ENCODE results near the gene CALHM2.
A peak's percentile ranks its signal among the peaks of the same experiment; 100 is the strongest.
"Not testable (repeated sequence)": the region's sequence is repeated elsewhere in the genome, so short reads cannot be mapped to it uniquely, and the experiment has no call there.

The CALHM2 gene

GRCh38 chr10:103449208-103450144 lies 2.7 kb downstream of the CALHM2 start:
- DNase-seq (ENCODE audit: low spot score), result no peak

GRCh38 chr10:103448746-103449145 lies 3.4 kb downstream of the CALHM2 start:
- peak; percentile 92 for DNase-seq (ENCODE audit: low spot score)

- no peak for DNase-seq (ENCODE audit: low spot score)
Observed at GRCh38 chr10:103447187-103447586, 5.0 kb downstream of the CALHM2 start.

DNA sequence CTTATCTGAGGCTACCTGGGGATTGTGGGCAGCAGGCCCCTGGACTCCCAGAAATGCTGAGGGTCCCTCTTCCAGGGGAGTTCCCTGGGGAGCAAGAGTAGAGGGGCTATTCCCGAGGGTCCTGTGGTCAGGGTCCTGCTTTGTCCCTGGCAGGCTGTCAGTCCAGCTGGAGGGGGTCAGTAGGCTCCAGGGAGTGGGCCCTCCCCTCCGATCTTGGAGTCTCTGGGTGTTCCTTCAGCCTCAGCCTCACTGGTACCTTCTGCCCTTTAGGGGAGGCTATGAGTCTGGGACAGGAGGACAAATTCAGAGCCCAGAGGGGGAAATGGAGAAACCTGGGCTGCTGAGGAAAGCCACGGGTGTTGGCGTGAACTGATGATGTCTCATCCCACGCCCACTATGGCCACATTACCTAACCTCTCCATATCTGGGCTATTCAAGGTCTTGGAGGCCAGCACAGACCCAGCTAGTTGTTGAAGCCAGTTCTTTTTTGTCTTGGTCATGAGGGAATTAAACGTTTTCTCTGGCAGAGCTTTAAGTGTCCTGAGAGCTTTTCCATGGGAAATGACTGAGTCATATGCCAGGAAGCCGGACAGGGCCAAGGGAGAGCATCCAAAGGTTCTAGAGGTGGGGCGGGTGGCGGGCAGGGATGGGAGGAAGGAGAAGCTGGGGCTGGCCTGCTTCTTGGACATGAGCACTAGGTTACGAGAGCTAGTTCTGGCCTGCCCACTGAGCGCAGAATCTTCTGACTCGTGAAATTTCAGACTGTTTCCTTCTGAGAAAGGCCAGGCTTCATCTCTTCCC lies 6.2 kb downstream of the CALHM2 start:
- peak; percentile 86 for DNase-seq (ENCODE audit: low spot score)

DNA sequence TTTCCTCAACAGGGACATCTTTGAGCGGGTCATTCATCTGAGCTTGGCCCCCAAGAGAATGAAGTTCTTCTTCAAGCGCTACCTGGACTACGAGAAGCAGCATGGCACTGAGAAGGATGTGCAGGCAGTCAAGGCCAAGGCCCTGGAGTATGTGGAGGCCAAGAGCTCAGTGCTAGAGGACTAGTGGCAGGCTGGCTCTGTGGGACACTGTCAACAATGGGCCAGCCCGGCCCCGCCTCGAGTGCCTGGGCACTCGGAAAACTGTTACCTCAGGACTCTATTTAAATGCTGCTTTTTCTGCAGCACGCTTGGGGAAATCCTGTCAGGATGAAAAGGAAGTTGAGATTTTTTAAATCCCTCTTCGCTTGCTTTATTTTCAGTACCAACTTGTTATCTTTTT lies 6.8 kb downstream of the CALHM2 start:
- DNase-seq (ENCODE audit: low spot score), result no peak

GRCh38 chr10:103444478-103444877 lies 7.7 kb downstream of the CALHM2 start:
- no peak for DNase-seq (ENCODE audit: low spot score)

DNA sequence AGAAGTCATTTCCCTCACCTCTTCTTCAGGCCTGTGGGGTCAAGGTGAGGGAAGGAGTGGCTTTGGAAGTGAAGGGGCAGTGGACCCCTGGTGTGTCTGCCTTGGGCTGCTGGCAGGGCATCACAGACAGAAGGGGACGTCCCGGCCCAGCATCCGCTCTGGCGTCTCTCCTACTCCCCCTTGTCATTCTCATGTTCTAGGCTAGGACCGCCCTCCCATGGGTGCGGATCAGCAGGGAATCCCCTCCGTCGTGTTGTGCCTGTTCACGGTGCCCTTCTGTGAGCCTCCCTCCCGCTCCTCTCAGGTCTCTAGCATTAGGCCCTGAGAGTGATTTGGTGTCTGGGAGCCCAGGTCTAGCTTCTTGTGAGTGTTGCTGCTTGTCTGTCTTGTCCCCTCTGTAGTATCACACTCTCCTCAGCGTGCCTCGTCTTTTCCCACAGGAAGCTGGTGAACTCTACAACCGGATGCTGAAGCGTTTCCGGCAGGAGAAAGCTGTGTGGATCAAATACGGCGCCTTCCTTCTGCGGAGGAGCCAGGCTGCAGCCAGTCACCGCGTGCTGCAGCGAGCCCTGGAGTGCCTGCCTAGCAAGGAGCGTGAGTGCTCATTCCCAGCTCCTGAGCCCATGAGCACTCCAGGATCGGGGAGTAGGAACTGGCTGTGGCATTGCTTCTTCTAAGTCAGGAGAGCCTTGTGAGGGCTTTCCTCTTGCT lies 8.5 kb downstream of the CALHM2 start:
- DNase-seq (ENCODE audit: low spot score), result no peak

DNA sequence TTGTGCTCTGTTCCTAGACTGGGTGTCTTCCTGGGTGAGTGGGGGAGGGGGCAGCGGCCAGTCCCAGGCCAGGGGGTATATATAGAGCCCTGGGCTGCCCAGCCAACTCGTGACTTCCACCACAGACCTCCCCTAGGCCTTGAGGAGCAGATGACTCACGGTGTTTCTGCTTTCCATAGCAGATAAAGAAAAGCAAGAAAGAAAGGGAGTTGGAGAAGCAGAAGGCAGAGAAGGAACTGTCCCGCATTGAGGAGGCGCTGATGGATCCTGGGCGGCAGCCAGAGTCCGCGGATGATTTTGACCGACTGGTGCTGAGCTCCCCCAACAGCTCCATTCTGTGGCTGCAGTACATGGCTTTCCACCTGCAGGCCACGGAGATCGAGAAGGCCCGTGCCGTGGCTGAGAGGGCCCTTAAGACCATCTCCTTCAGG lies 10.1 kb downstream of the CALHM2 start:
- DNase-seq (ENCODE audit: low spot score), result no peak

DNA sequence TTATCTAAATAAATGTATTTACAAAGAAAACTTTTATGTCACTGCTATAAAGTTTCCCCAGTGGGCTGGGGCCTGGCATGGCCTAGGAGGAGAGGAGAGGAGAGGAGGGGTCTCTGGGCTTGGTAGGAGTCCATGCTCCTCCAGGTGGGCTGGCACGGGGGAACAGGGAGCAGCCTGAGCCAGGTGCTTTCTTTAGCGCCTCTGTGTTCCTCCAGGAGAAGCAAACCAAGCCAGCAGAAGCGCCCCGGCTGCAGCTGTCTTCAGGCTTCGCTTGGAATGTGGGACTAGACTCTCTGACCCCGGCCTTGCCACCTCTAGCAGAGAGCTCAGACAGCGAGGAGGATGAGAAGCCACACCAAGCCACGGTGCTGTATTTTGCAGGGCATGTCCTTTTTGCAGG lies 10.6 kb downstream of the CALHM2 start:
- no peak for DNase-seq (ENCODE audit: low spot score)

DNA sequence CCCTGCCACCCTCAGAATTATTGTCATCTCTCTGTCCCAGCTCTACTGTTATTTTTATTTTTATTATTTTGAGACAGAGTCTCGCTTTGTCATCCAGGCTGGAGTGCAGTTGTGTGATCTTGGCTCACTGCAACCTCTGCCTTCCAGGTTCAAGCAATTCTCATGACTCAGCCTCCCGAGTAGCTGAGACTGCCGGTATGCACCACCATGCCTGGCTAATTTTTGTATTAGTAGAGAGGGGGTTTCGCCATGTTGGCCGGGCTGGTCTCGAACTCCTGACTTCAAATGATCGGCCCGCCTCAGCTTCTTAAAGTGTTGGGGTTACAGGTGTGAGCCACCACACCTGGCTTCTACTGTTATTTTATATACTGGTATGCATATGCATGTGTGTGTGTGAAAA lies 11.0 kb downstream of the CALHM2 start:
- DNase-seq (ENCODE audit: low spot score), result no peak

DNA sequence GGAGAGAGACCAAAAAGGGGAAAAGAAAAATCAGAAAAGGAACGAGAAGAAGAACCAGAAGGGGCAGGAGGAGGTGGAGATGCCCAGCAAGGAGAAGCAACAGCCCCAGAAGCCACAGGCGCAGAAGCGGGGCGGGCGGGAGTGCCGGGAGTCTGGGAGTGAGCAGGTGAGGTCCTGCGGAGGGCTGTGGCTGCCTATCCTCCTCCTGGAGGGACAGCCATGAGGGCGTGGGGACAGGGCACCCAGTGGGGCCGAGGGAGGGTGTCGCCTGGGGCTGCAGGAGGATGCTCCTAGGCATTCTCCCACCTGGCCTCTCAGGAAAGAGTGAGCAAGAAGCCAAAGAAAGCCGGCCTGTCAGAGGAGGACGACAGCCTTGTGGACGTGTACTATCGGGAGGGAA lies 11.8 kb downstream of the CALHM2 start:
- no peak for DNase-seq (ENCODE audit: low spot score)

DNA sequence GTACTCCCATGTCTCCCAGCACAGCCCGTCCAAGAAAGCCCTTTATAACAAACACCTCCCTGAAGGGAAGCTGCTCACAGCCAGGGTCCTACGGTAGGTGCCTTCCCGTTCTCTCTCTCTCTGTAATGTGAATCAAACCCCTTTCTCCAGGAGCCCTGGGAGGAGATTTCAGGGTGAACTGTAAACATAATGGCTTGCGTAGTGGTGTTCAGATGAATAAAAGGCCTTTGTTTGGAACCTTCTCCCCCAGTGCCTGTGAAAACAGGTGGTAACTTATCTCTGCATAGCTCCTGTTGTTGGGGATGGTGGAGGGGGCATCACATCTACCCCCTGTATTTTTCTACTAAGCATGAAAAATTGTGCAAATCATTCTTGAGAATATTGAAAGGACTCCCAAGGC lies 12.4 kb downstream of the CALHM2 start:
- no peak for DNase-seq (ENCODE audit: low spot score)

- no peak for DNase-seq (ENCODE audit: low spot score)
Observed at GRCh38 chr10:103433858-103434257, 18.3 kb downstream of the CALHM2 start.

GRCh38 chr10:103431902-103432301 lies 20.3 kb downstream of the CALHM2 start:
- no peak for DNase-seq (ENCODE audit: low spot score)

- no peak for DNase-seq (ENCODE audit: low spot score)
Observed at GRCh38 chr10:103429647-103430046, 22.5 kb downstream of the CALHM2 start.

DNA sequence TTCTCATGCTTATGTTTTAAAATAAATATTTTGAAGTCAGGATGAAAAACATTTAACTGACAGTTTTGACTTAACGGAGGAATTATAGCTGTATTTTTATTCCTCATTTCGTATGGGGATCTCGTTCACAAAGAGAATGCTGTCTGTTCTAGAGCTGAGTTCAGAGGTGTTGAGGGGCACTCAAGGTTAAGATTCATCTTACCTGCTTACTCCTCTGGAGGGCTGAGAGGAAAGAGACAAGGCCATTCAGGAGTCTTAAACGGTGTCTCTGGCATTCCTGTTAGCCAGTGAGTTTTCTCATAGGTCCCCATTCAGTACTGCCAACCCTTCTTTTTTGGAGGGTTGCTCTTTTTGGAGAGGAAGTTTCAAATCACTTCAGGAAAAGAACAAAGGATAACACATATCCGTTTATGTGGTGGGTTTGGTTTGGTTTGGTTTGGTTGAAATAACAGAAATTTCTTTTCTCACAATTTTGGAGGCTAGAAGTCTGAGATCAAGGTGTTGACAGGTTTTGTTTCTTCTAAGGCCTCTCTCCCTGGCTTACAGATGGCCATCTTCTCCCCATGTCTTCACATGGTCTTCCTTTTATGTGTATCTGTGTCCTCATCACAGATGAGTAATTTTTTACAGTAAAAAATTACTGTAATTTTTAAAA lies 23.1 kb downstream of the CALHM2 start:
- no peak for DNase-seq (ENCODE audit: low spot score)

DNA sequence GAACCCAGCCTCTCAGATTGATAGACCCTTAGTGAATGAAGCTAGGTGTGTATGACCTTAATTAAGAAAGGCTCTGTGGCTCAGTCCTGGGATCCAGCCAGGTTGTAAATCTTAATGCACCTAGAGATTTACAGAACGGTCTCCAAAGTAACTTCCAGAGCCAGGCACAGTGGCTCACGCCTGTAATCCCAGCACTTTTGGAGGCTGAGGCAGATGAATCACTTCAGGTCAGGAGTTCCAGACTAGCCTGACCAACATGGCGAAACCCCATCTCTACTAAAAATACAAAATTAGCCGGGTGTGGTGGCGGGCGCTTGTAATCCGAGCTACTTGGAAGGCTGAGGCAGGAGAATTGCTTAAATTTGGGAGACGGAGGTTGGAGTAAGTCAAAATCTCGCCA lies 24.3 kb downstream of the CALHM2 start:
- no peak for DNase-seq (ENCODE audit: low spot score)

DNA sequence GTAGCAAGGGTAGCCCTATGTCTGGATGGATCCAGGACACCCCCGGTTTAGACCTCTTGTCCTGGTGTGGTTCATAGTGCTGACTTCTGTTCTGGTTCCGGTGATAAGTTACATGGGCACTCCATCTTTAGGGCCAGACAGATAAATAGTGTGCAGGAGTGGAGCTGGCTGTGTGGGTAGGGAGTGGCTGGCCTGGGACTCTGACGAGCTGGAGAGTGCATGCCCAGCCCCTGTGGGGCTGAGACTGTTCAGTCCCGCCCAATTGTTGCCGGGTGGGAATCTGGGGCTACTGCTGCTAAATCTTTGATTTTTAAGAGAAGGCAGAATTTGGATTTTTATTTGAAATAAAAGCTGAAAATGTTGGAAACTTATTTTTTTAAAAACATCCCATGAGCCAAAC lies 28.4 kb downstream of the CALHM2 start:
- DNase-seq (ENCODE audit: low spot score), result no peak

DNA sequence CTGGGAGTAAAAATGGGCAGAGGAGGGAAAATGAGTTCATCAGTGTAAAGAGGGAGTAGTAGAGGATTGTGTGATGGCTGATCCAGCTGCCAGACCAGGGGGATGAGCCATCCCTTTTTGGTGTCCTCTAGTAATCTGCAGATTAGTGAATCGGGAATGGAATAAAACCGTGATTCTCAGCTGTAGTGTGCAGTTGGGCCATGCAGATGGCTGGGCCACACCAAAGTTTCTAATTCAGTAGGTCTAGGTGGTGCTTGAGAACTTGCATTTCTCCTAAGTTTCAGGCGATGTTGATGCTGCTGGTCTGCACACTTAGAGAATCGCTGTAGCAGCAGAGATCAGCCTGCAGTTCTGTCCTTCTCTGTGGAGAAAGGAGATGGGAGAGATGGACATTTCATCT lies 33.1 kb downstream of the CALHM2 start:
- no peak for DNase-seq (ENCODE audit: low spot score)

DNA sequence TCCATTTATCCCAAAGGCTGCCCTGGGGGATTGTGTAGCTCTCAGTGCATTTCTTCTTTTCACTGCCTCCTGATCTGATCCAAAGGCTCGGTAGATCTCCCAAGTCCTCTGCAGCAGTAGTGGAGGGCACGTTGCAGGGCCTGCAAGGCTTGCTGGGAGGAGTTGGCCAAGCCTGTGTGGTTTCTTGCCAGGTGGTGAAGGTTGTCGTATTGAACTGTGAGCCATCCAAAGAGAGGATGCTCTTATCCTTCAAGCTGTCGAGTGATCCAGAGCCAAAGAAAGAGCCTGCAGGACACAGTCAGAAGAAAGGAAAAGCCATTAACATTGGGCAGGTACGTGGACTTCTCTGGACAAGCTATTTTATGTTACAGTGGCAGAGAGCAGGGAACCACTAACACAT lies 34.6 kb downstream of the CALHM2 start:
- no peak for DNase-seq (ENCODE audit: low spot score)

GRCh38 chr10:103417148-103417469 lies 35.1 kb downstream of the CALHM2 start:
- not testable (repeated sequence) for DNase-seq (ENCODE audit: low spot score)

All from AG20443 (cell line).